ENCODE measurements around the gene MCAM. TPM values are rescaled to one million over a fixed set of nuclear protein-coding genes. Genes with fewer than 3 reads are reported as not detected.

The MCAM gene
- polyA plus RNA-seq, 1 experiment: 41.9 TPM

GRCh38 chr11:119277660-119278059 lies 39.3 kb downstream of the MCAM start:
- Histone ChIP-seq H3K27ac (ENCODE audit: low read depth, low read length) (no peak overlapping the region), H3K9me3 (ENCODE audit: control insufficient read depth, insufficient read depth, low read length) (no peaks in the 10 kb centered on the region), H3K27me3 (ENCODE audit: control insufficient read depth, insufficient read depth, low read length) (no peaks in the 10 kb centered on the region), H3K4me3 (ENCODE audit: low read depth, low read length) (no peak overlapping the region)
- ChIA-PET CTCF (interaction anchor here (0.6 to 2.6 kb wide), 4 partner anchors 32 to 528 kb away, joined by 3 to 16 read pairs (median 3); partner anchors contain the start of gene CBL), POLR2A (no interaction called here)
- no peak for DNase-seq (ENCODE audit: low read depth, low spot score)
- TF ChIP-seq CTCF (IDR thresholded peaks at IDR 0.05; ENCODE audit: low read depth, low read length): no peak

DNA sequence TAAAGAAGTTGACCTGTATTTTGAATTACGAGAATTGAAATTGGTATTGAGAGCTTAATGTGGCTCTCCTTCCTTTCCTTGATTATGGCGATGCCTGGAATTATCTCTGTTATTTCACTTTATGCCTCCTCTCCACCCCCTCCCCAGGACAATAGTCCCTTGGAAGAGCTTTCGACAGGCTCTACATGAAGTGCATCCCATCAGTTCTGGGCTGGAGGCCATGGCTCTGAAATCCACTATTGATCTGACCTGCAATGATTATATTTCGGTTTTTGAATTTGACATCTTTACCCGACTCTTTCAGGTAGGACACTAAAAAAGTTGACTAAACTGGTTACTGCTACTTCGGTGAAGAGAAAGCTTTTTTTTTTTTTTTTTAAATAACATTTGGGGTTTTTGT lies 43.2 kb downstream of the MCAM start:
- no peak overlapping the region for H3K27ac ChIP-seq (ENCODE audit: low read depth, low read length)
- no peak overlapping the region for H3K4me3 ChIP-seq (ENCODE audit: low read depth, low read length)
- TF ChIP-seq CTCF (IDR thresholded peaks at IDR 0.05; ENCODE audit: low read depth, low read length): no peak
- POLR2A ChIA-PET: no interaction called here
- DNase-seq (ENCODE audit: low read depth, low spot score): no peak
- no peaks in the 10 kb centered on the region for H3K9me3 ChIP-seq (ENCODE audit: control insufficient read depth, insufficient read depth, low read length)
- CTCF ChIA-PET: interaction anchor here (0.5 to 1.1 kb wide), 3 partner anchors 68 to 201 kb away, joined by 3 to 8 read pairs (median 4); partner anchors contain the start of gene CBL
- H3K27me3 ChIP-seq (ENCODE audit: control insufficient read depth, insufficient read depth, low read length): no peaks in the 10 kb centered on the region

DNA sequence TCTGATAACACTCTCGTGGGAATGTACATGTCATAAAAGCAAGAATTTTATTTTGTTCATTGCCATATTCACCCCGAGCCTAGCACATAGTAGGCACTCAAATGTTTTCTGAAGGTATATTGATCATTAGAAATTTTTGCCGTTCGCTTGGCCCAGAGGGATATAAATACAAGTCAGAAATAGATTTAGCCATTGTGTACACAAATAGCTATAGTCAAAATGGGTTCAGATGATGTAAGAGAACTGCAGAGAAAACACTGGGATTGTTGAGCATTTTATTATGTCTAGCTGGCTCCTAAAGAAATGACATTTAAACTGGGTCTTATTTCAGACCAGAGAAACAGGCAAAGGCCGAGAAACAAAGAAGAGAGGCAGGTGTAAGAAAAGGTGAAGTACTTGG lies 49.3 kb downstream of the MCAM start:
- ChIA-PET POLR2A (no interaction called here), CTCF (interaction anchor here (1.2 kb wide), 1 partner anchor 173 kb away, joined by 3 read pairs; a partner anchor contains a TSS)
- Histone ChIP-seq H3K9me3 (ENCODE audit: control insufficient read depth, insufficient read depth, low read length) (no peaks in the 10 kb centered on the region), H3K27ac (ENCODE audit: low read depth, low read length) (no peak overlapping the region), H3K4me3 (ENCODE audit: low read depth, low read length) (no peak overlapping the region), H3K27me3 (ENCODE audit: control insufficient read depth, insufficient read depth, low read length) (no peaks in the 10 kb centered on the region)
- no peak for TF ChIP-seq CTCF (IDR thresholded peaks at IDR 0.05; ENCODE audit: low read depth, low read length)
- DNase-seq (ENCODE audit: low read depth, low spot score): no peak

GRCh38 chr11:119266517-119267255 lies 50.2 kb downstream of the MCAM start:
- Histone ChIP-seq H3K27me3 (ENCODE audit: control insufficient read depth, insufficient read depth, low read length) (no peaks in the 10 kb centered on the region), H3K9me3 (ENCODE audit: control insufficient read depth, insufficient read depth, low read length) (no peaks in the 10 kb centered on the region), H3K27ac (ENCODE audit: low read depth, low read length) (no peak overlapping the region), H3K4me3 (ENCODE audit: low read depth, low read length) (no peak overlapping the region)
- no peak for TF ChIP-seq CTCF (IDR thresholded peaks at IDR 0.05; ENCODE audit: low read depth, low read length)
- no peak for DNase-seq (ENCODE audit: low read depth, low spot score)
- POLR2A ChIA-PET: no interaction called here
- CTCF ChIA-PET: interaction anchor here (0.7 to 1.2 kb wide), 4 partner anchors 60 to 172 kb away, joined by 3 read pairs; partner anchors contain the start of gene CBL

GRCh38 chr11:119266063-119266462 lies 50.9 kb downstream of the MCAM start:
- Histone ChIP-seq H3K4me3 (ENCODE audit: low read depth, low read length) (no peak overlapping the region), H3K27me3 (ENCODE audit: control insufficient read depth, insufficient read depth, low read length) (no peaks in the 10 kb centered on the region), H3K27ac (ENCODE audit: low read depth, low read length) (no peak overlapping the region), H3K9me3 (ENCODE audit: control insufficient read depth, insufficient read depth, low read length) (no peaks in the 10 kb centered on the region)
- ChIA-PET POLR2A (no interaction called here), CTCF (no interaction called here)
- TF ChIP-seq CTCF (IDR thresholded peaks at IDR 0.05; ENCODE audit: low read depth, low read length): no peak
- DNase-seq (ENCODE audit: low read depth, low spot score): no peak
